ENCODE data around the gene AP2B1.
"Not testable (repeated sequence)": the region's sequence is repeated elsewhere in the genome, so short reads cannot be mapped to it uniquely, and the experiment has no call there.

AP2B1 gene

GRCh38 chr17:35607239-35607847, 20.2 kb downstream of the AP2B1 start:
- peaks cover 72% of the 10 kb centered on the region for H3K36me3 ChIP-seq (ENCODE audit: control insufficient read depth, insufficient read depth, low read length, severe bottlenecking)
- H3K9ac ChIP-seq (ENCODE audit: low read length): no peak overlapping the region
- no peak for DNase-seq (ENCODE audit: low read depth)
- no peaks in the 10 kb centered on the region for H3K9me3 ChIP-seq (ENCODE audit: control insufficient read depth, low read length)
- H3K4me3 ChIP-seq (ENCODE audit: low read length): no peak overlapping the region
- H3K4me1 ChIP-seq (ENCODE audit: control insufficient read depth, insufficient read depth, low read length): peaks cover 7% of the 10 kb centered on the region
- H3K27me3 ChIP-seq (replicated peaks; ENCODE audit: control insufficient read depth, insufficient read depth, low read length): no peaks in the 10 kb centered on the region

GRCh38 chr17:35609831-35610230, 22.7 kb downstream of the AP2B1 start:
- Histone ChIP-seq H3K36me3 (ENCODE audit: control insufficient read depth, insufficient read depth, low read length, severe bottlenecking) (peaks cover 58% of the 10 kb centered on the region), H3K4me3 (ENCODE audit: low read length) (no peak overlapping the region), H3K9me3 (ENCODE audit: control insufficient read depth, low read length) (no peaks in the 10 kb centered on the region), H3K4me1 (ENCODE audit: control insufficient read depth, insufficient read depth, low read length) (peaks cover 12% of the 10 kb centered on the region), H3K27me3 (replicated peaks; ENCODE audit: control insufficient read depth, insufficient read depth, low read length) (no peaks in the 10 kb centered on the region), H3K9ac (ENCODE audit: low read length) (no peak overlapping the region)
- DNase-seq (ENCODE audit: low read depth): no peak

GRCh38 chr17:35610746-35611145, 23.6 kb downstream of the AP2B1 start:
- H3K27me3 ChIP-seq (replicated peaks; ENCODE audit: control insufficient read depth, insufficient read depth, low read length); H3K4me3 ChIP-seq (ENCODE audit: low read length); H3K9me3 ChIP-seq (ENCODE audit: control insufficient read depth, low read length); DNase-seq (ENCODE audit: low read depth); H3K9ac ChIP-seq (ENCODE audit: low read length): not testable (repeated sequence)
- peaks cover 58% of the 10 kb centered on the region for H3K36me3 ChIP-seq (ENCODE audit: control insufficient read depth, insufficient read depth, low read length, severe bottlenecking)
- peaks cover 14% of the 10 kb centered on the region for H3K4me1 ChIP-seq (ENCODE audit: control insufficient read depth, insufficient read depth, low read length)

- Histone ChIP-seq H3K4me1 (ENCODE audit: control insufficient read depth, insufficient read depth, low read length) (peaks cover 10% of the 10 kb centered on the region), H3K9ac (ENCODE audit: low read length) (no peak overlapping the region), H3K36me3 (ENCODE audit: control insufficient read depth, insufficient read depth, low read length, severe bottlenecking) (peaks cover 42% of the 10 kb centered on the region), H3K9me3 (ENCODE audit: control insufficient read depth, low read length) (no peaks in the 10 kb centered on the region), H3K27me3 (replicated peaks; ENCODE audit: control insufficient read depth, insufficient read depth, low read length) (no peaks in the 10 kb centered on the region), H3K4me3 (ENCODE audit: low read length) (no peak overlapping the region)
- DNase-seq (ENCODE audit: low read depth): peak; percentile 85
These were observed 25.9 kb downstream of the AP2B1 start for GRCh38 chr17:35612924-35613521.

- peak; percentile 25 for DNase-seq (ENCODE audit: low read depth)
- Histone ChIP-seq H3K27me3 (replicated peaks; ENCODE audit: control insufficient read depth, insufficient read depth, low read length) (no peaks in the 10 kb centered on the region), H3K9me3 (ENCODE audit: control insufficient read depth, low read length) (no peaks in the 10 kb centered on the region), H3K9ac (ENCODE audit: low read length) (no peak overlapping the region), H3K36me3 (ENCODE audit: control insufficient read depth, insufficient read depth, low read length, severe bottlenecking) (peaks cover 24% of the 10 kb centered on the region), H3K4me3 (ENCODE audit: low read length) (no peak overlapping the region), H3K4me1 (ENCODE audit: control insufficient read depth, insufficient read depth, low read length) (peaks cover 10% of the 10 kb centered on the region)
These were observed 27.7 kb downstream of the AP2B1 start for GRCh38 chr17:35614810-35615209.

GRCh38 chr17:35616536-35616935, 29.4 kb downstream of the AP2B1 start:
- Histone ChIP-seq H3K36me3 (ENCODE audit: control insufficient read depth, insufficient read depth, low read length, severe bottlenecking) (peaks cover 18% of the 10 kb centered on the region), H3K4me1 (ENCODE audit: control insufficient read depth, insufficient read depth, low read length) (peaks cover 10% of the 10 kb centered on the region), H3K4me3 (ENCODE audit: low read length) (no peak overlapping the region), H3K9ac (ENCODE audit: low read length) (no peak overlapping the region), H3K9me3 (ENCODE audit: control insufficient read depth, low read length) (no peaks in the 10 kb centered on the region), H3K27me3 (replicated peaks; ENCODE audit: control insufficient read depth, insufficient read depth, low read length) (no peaks in the 10 kb centered on the region)
- DNase-seq (ENCODE audit: low read depth): no peak

- Histone ChIP-seq H3K9ac (ENCODE audit: low read length) (no peak overlapping the region), H3K27me3 (replicated peaks; ENCODE audit: control insufficient read depth, insufficient read depth, low read length) (no peaks in the 10 kb centered on the region), H3K4me1 (ENCODE audit: control insufficient read depth, insufficient read depth, low read length) (peaks cover 10% of the 10 kb centered on the region), H3K4me3 (ENCODE audit: low read length) (no peak overlapping the region), H3K36me3 (ENCODE audit: control insufficient read depth, insufficient read depth, low read length, severe bottlenecking) (peaks cover 8% of the 10 kb centered on the region), H3K9me3 (ENCODE audit: control insufficient read depth, low read length) (no peaks in the 10 kb centered on the region)
- DNase-seq (ENCODE audit: low read depth): no peak
These were observed 30.4 kb downstream of the AP2B1 start for GRCh38 chr17:35617505-35617904.

- H3K27me3 ChIP-seq (replicated peaks; ENCODE audit: control insufficient read depth, insufficient read depth, low read length): no peaks in the 10 kb centered on the region
- no peaks in the 10 kb centered on the region for H3K9me3 ChIP-seq (ENCODE audit: control insufficient read depth, low read length)
- no peak overlapping the region for H3K9ac ChIP-seq (ENCODE audit: low read length)
- peaks cover 9% of the 10 kb centered on the region for H3K36me3 ChIP-seq (ENCODE audit: control insufficient read depth, insufficient read depth, low read length, severe bottlenecking)
- DNase-seq (ENCODE audit: low read depth): no peak
- H3K4me1 ChIP-seq (ENCODE audit: control insufficient read depth, insufficient read depth, low read length): peaks cover 10% of the 10 kb centered on the region
- no peak overlapping the region for H3K4me3 ChIP-seq (ENCODE audit: low read length)
These were observed 31.5 kb downstream of the AP2B1 start for GRCh38 chr17:35618628-35619027.

GRCh38 chr17:35621768-35622167, 34.6 kb downstream of the AP2B1 start:
- H3K36me3 ChIP-seq (ENCODE audit: control insufficient read depth, insufficient read depth, low read length, severe bottlenecking): peaks cover 37% of the 10 kb centered on the region
- H3K4me3 ChIP-seq (ENCODE audit: low read length): no peak overlapping the region
- no peak for DNase-seq (ENCODE audit: low read depth)
- no peak overlapping the region for H3K9ac ChIP-seq (ENCODE audit: low read length)
- H3K4me1 ChIP-seq (ENCODE audit: control insufficient read depth, insufficient read depth, low read length): no peaks in the 10 kb centered on the region
- H3K9me3 ChIP-seq (ENCODE audit: control insufficient read depth, low read length): no peaks in the 10 kb centered on the region
- no peaks in the 10 kb centered on the region for H3K27me3 ChIP-seq (replicated peaks; ENCODE audit: control insufficient read depth, insufficient read depth, low read length)

GRCh38 chr17:35627417-35627816, 40.3 kb downstream of the AP2B1 start:
- DNase-seq (ENCODE audit: low read depth): no peak
- peaks cover 70% of the 10 kb centered on the region for H3K36me3 ChIP-seq (ENCODE audit: control insufficient read depth, insufficient read depth, low read length, severe bottlenecking)

GRCh38 chr17:35630530-35631148, 43.5 kb downstream of the AP2B1 start:
- Histone ChIP-seq H3K36me3 (ENCODE audit: control insufficient read depth, insufficient read depth, low read length, severe bottlenecking) (peaks cover 58% of the 10 kb centered on the region), H3K9ac (ENCODE audit: low read length) (no peak overlapping the region), H3K4me1 (ENCODE audit: control insufficient read depth, insufficient read depth, low read length) (peaks cover 4% of the 10 kb centered on the region), H3K4me3 (ENCODE audit: low read length) (no peak overlapping the region), H3K9me3 (ENCODE audit: control insufficient read depth, low read length) (no peaks in the 10 kb centered on the region), H3K27me3 (replicated peaks; ENCODE audit: control insufficient read depth, insufficient read depth, low read length) (no peaks in the 10 kb centered on the region)
- DNase-seq (ENCODE audit: low read depth): peak; percentile 55

More at GRCh38 chr17:35627417-35627816, 40.3 kb downstream of the AP2B1 start:
- Histone ChIP-seq H3K9ac (ENCODE audit: low read length) (no peak overlapping the region), H3K27me3 (replicated peaks; ENCODE audit: control insufficient read depth, insufficient read depth, low read length) (no peaks in the 10 kb centered on the region), H3K4me3 (ENCODE audit: low read length) (no peak overlapping the region), H3K4me1 (ENCODE audit: control insufficient read depth, insufficient read depth, low read length) (peaks cover 4% of the 10 kb centered on the region), H3K9me3 (ENCODE audit: control insufficient read depth, low read length) (no peaks in the 10 kb centered on the region)

All from adipocyte (in vitro differentiated cells).